Fibroblast of mammary gland (primary cell): ENCODE results near the gene SMAD6.

Source experiments
- DNase-seq: peaks from one replicate; pipeline ENCODE4 v3.0.0-alpha.2; 2010; ENCODE audit warnings: low read depth
- H3K4me3 ChIP-seq: 2 replicates; pipeline ENCODE4 v1.5.1; 2011; ENCODE audit warnings: low read depth, mild to moderate bottlenecking, low read length, moderate library complexity; ENCODE audit not compliant: control insufficient read depth
- CTCF ChIP-seq: conservative IDR thresholded peaks from 2 replicates; pipeline ENCODE4 v1.5.1; 2011; ENCODE audit warnings: low read depth, low read length, inconsistent platforms; ENCODE audit not compliant: control insufficient read depth, insufficient read depth

Gene SMAD6

GRCh38 chr15:66661432-66662096, 40.5 kb upstream of the SMAD6 start:
- no peak for TF ChIP-seq CTCF
- H3K4me3 ChIP-seq, result no peak overlapping the region
- no peak for DNase-seq

GRCh38 chr15:66662522-66662921, 39.5 kb upstream of the SMAD6 start:
- DNase-seq, result no peak
- H3K4me3 ChIP-seq, result no peak overlapping the region
- no peak for TF ChIP-seq CTCF

- no peak overlapping the region for H3K4me3 ChIP-seq
- TF ChIP-seq CTCF, result no peak
- DNase-seq, result no peak
These were observed 38.4 kb upstream of the SMAD6 start for GRCh38 chr15:66663664-66664063.

- no peak overlapping the region for H3K4me3 ChIP-seq
- DNase-seq, result no peak
- TF ChIP-seq CTCF, result no peak
These were observed 31.9 kb upstream of the SMAD6 start for GRCh38 chr15:66670175-66670574.

- TF ChIP-seq CTCF, result no peak
- DNase-seq, result no peak
- H3K4me3 ChIP-seq, result no peak overlapping the region
These were observed 31.1 kb upstream of the SMAD6 start for GRCh38 chr15:66670762-66671580.

GRCh38 chr15:66672867-66673266, 29.2 kb upstream of the SMAD6 start:
- H3K4me3 ChIP-seq, result no peak overlapping the region
- TF ChIP-seq CTCF, result no peak

More at GRCh38 chr15:66672867-66673266, 29.2 kb upstream of the SMAD6 start:
- DNase-seq, result no peak
